Fibroblast of gingiva (primary cell): ENCODE results near the gene RAC2.
A peak's percentile ranks its signal among the peaks of the same experiment; 100 is the strongest.

Experiments
- DNase-seq: peaks from one replicate; pipeline ENCODE4 v3.0.0-alpha.2; 2011; ENCODE audit warnings: low read depth

RAC2 gene

DNA sequence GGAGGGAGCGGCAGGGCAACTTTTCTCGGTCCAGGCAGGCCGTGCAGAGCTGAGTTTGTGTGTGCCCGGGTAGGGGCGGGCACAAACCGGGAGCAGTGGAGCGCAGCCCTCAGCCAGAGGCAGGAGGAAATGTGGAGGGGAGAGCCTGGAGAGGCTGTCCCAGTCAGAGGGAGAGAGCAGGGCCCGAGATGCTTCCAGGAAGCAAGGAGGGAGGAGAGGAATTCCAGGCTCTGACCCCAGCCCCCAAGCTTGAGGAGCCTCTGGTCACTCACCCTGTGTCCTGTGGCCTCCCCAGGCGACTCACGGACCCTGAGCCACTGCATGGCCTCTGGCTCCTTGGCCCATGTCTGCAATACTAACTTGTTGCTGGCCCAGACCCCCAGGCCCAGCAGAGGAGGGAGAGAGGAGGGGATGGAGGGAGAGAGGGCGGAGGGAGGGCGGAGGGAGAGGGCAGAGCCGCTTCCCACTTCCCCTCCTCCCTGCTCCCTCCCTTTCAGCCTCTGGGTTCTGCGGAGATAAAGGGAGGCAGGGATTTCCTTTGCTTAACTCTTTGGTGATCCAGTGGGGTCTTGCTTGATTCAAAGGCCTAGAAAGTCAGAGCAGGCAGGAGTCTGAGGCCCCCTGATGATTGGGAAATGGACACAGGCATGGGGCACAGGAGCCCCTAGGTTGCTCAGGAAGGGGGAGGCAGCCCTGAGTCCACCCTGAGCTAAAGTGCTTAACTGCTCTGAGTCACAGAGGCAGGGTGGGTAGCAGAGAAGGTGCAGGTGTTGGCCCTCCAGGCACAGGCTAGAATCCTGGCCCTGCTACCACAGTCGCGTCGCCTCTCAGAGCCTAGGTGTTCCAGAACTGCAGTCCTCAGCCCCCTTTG, 55.9 kb downstream of the RAC2 start, which contains the start of gene C1QTNF6:
Gene C1QTNF6, minus strand, starts transcription at position 357 of the 871 bp plus-strand sequence. Its CDS starts 34 bp downstream, at position 323.
- peak; percentile 49 for DNase-seq

DNA sequence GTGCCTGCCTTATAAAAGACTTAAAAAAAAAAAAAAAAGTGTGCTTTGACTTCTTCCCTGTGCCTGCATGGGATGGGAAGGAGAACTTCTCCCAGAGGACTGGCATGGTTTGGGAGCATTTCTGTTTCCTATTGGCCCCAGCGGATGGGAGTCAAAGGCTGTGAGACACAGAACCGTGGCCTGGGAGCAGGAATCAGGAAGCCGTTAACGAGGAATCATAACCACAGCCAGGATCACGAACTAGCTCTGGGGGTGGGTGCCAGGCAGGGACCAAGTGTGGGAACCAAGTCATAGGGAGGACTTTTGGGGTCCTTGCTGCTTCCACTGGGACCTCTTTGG, 56.5 kb downstream of the RAC2 start:
- DNase-seq = peak; percentile 18

DNA sequence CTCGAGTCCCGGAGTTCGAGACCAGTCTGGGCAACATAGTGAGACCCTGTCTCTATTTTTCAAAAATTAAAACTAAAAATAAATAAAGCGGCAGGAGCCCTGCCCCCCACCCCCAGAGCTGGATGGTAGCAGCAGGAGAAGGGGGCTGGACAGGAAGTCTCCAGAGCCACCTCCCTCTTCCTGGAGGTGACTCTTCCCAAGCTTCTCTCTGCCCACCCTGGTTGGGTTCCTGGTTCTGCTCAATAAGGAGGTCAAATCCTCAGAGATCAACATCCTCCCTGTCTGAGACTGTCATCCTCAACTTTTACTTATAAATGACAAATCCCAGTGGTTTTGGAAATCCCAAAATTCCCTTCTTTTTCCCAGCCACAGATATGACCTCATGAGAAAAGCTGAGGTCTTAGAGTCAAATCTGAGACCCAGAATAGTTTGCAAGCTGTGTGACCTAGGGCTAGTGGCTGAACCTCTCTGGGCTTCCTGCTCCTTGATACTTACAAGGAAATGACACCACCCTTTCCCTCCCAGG, 57.0 kb downstream of the RAC2 start:
- DNase-seq = no peak

DNA sequence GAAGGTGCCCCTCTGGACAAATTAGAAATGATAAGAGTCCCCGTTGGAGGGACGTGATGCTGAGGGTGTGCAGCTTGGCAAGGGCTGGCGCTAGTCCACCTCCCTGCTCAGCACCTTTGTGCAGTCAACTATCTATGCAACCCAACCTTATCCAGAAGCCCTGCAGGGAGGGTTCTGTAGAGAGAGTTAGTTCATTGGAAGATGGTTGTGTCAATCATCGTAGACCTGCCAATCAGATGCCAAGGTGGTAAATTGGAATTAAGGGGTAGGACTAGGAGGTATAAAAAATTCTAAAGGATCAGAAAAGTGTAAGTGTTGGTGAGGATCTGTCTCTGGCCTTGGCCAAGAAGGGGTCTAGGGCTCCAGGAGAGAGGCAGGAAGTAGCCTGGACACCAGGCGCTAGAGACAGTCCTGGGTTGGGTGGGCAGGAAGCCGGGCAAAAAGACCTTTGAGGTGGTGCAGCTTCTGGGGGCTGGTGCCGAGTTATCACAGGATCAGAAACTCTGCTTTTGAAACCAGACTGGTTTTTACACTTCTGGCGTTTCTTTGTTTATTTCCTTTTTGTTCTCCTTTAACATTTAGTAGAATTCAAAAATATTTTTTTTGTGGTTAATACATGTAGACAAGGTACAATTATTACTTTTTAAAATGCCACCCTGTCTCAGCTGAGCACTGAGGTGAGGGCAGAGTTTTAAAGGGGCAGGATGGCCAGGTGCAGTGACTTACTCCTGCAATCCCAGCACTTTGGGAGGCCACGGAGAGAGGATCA, 57.7 kb downstream of the RAC2 start:
- DNase-seq = peak; percentile 83

DNA sequence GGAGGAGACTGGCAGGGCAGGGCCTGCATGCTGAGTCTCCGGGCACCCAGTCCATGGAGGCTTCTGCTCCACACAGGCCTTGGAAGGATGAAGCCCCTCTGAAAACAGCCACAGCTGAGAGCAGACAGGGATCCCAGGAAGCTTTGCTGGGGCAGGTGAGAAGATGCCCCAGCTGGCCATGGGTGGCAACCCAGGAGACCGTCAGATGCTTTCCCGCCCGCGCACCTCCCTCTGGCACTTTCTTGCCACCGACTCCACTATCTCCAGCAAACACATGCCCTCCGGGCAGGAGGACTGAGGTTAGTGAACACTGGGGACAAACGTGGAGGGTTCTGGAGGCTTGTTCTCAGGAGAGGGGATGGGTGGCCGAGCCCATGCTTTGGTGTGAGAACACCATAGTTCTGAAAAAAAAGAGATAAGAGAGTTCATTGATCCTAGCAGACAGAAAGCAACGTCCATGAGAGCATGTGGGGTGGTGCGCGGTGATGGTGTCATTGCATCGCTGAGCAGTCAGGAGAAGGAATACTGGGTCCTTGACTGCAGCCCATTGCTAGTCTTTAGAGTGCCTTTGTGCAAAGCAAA, 58.3 kb downstream of the RAC2 start:
- no peak for DNase-seq

DNA sequence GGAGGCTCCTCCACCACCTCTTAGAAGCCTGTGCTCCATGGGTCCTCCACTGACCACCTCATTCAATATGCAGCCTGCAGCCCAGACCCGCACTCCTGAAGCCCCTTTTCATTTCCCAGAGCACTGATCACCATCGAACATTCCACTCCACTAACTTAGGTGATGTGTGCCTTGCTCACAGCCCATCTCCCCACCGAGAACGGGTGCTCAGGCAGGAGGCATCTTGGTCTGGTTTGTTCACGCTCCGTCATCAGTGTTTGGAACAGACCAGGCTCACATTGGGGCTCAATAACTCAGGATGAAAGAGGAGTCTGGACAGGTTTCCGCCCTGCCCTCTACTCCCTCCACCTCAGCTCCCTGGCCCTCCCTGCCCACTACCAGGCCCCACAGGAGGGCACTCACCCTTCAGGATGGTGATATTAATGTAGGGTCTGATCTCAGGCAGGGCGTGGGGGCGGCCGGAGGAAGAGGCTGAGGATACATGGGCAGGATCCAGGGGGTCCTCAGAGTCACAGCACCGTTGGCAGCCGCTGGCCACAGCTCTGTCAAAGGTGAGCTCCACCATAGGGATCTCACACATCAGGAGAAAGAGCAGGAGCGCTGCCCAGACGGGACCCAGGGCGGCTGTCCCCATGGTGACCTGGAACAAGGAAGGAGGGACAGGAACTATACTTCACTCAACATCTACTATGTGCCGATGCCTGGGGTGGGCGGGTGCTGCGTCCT, 59.1 kb downstream of the RAC2 start:
- DNase-seq = no peak

DNA sequence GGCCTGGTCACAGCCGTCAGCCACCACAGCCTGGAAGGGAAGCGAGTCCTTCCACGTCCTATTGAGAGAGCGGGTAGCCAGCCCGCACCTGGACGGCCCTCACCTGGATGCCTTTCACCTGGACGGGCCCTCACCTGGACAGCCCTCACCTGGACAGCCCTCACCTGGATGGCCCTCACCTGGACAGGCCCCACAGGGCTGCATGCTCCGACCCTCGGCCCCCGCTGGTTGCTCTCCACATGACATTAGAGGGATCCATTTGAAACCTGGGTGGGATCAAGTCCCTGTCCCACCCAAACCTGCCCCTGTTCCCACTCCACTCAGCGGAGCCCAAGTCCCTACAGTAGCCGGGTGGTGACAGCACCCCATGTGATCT, 59.7 kb downstream of the RAC2 start:
- no peak for DNase-seq

DNA sequence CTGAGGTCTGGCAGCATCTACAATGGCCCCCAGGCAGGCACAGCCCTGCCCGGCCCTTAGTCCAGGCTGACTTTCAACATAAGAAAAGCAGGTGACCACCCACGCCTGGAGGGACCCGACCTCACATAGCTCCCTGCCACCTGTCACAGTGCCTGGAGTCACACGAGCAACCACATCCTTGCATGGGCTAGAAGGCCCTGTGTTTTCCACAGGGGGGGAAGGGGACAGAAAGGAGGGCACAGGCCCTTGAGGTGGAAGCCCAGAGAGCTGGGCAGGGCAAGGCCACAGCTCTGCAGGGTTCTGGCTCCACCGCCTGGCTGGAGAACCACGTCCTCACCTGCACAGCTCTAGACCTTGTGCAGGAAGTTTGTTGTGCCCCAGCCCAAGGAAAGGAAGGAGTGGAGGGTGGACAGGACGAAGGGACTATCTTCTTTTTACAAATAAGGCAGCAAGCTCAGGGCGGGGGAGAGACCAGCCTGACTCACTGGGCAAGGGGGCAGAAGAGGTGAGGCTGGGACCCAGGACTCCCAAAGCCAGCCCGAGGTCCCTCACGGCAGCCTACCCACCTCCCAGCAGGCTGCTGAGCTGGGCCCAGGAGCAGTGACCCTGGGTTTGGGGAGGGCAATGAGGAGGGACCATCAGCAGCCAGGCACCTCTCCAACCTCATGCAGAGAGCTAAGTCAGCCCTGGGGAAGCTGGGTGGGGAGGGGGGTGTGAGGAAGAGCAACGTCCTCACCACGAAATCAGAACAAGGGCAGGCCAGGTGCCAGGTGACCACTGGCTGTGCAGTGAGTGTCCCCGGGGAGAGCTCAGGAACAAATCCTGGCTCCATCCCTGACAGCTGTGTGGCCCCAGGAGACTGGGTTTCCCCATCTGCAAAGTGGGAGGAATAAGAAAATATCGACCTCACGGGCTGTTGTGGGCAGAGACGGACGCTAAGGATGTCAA, 60.4 kb downstream of the RAC2 start:
- no peak for DNase-seq

DNA sequence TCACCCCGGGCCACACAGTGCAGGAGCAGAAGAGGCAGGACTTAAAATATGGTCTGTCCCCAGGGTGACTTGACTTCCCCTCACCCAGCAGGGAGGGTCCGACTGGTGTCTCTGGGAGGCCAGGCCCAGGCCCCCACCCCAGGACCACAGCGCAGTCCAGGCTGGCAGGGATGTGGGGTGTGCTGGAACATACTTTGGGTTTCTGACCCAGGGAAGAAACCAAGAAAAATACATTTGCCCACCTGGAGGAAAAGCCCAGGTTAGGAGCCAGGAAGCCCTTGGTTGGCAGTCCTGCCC, 61.2 kb downstream of the RAC2 start:
- DNase-seq = no peak

DNA sequence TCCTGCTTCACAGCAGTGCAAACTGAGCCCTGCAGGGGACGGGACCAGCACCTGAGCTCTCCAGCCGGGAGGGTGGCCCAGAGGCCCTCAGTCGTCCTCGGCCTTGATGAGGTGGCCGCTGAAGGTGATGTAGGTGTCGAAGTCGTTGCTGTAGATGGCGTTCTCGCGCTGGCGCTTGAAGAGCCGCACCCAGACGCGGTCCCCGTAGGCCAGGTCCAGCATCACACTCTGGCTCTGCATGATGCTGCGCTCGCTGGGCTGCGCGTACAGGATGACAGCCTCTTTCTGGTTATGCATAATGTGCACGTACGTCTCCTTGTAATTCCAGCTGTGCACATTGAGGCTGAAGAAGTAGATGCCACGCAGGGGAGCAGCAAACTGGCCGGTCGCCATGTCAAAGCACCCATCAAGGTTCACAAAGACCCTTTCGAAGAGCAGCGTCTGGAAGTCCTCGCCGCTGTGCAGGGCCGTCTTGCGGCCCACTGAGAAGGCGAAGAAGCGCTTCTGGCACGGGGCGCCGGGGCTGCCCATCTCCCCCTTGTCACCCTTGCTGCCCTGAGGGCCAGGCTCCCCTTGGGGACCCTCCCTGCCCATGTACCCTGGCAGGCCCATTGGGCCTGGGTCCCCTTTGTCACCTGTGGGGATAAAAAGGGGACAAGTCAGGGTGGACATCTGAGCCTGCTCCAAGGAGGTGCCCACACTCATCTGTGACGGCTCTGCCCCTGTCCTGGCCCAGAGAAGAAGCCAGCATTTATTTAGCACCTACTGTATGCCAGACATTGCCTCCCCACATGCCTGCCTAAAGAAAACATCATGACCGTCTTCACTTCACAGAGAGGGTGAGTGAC, 61.7 kb downstream of the RAC2 start:
- DNase-seq = no peak

DNA sequence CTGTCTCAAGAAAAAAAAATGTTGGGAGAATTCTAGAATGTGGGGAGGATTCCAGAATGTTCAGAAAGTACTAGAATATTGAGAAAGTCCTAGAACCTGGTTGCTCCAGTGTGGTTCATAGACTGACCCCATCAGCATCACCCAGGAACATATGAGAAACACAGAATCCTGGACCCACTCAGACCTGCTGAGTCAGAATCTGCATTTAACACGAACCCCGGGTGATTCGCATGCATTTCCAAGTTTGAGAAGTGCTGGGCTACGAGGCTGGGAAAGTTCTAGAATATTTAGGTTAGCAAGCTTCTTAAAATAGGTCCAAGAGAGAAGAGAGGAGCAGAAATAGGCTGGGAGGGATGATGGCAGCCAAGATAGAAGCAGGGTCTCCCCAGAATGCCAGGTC, 62.4 kb downstream of the RAC2 start:
- DNase-seq = no peak

DNA sequence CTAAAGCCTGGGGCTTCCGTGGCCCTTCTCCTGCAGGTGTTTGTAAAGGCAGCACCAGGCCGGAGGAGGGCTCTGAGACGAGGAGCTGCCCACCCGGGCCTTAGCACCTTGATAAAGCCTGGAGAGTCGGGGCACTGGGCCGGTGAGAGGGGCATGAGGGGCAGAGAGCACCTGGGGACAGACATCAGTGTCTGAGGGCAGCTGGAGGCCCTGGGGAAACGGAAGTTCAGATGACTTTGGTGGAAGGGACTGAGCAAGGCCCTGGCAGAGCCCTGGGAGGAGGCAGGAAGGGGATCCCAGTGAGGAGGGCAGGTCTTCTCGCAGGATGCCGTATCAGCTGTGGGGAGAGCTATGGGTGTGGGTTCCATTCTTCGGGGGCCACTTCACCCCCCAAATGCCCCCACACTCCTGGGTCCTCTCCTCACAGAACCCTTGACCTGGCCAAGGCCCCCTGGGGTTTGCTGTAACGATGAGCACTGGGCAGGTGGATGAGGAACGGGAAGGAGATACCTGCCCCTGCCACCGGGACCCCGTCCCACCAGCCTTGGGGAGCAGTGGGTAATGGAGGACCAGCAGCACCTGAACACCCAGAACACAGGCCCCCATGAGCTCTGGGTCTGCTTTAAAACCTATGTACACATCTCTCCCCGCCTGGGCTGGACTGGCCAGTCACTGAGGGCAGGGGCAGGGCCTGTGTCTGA, 63.4 kb downstream of the RAC2 start:
- DNase-seq = no peak

DNA sequence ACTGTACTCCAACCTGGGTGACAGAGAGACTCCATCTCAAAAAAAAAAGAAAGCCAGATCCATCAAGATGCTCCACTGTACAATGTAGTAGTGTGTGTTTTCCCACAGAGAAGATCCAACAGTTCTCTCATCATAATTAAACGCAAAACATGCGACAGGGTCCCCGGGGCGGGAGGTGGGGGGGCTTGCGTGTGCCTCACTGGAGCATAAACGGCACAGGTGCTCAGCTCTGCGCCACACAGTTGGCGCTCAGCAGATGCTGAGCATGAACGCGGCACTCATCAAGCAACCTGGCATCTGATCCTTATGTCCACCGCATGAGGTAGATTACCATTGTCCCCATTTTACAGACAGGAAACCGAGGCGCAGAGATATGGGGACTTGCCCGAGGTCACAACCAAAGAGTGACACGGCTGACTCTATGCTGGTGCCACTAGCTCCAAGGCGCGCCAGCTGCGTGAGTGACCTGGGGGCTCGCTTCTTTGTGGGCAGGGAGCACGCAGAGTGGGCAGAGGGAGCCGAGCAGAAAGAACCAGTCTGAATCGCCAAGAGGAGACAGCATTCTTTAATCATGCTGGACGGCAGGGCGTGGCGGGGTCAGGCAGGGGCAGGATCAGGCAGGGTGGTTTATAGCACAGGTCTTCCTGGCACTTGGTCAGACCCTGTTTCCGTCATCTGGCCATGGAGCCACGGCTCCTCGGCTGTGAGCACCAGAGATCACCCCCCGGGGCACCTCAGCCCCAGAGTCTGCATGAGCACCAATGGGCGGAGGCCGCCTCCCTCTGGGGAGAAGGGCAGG, 64.2 kb downstream of the RAC2 start:
- DNase-seq = no peak

DNA sequence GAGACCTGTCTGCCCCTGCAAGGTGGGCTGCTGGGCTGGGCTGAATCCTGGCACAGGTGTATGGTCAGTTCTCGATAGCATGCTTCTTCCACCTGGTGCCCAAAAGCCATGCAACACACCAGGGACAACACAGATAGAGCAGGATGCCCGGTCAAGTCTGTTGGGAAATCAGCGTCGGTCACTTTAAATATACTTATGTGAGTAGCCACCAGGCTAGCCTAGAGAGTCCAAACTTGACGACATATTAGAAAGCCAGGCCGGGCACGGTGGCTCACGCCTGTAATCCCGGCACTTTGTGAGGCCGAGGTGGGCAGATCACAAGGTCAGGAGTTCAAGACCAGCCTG, 65.0 kb downstream of the RAC2 start:
- no peak for DNase-seq

DNA sequence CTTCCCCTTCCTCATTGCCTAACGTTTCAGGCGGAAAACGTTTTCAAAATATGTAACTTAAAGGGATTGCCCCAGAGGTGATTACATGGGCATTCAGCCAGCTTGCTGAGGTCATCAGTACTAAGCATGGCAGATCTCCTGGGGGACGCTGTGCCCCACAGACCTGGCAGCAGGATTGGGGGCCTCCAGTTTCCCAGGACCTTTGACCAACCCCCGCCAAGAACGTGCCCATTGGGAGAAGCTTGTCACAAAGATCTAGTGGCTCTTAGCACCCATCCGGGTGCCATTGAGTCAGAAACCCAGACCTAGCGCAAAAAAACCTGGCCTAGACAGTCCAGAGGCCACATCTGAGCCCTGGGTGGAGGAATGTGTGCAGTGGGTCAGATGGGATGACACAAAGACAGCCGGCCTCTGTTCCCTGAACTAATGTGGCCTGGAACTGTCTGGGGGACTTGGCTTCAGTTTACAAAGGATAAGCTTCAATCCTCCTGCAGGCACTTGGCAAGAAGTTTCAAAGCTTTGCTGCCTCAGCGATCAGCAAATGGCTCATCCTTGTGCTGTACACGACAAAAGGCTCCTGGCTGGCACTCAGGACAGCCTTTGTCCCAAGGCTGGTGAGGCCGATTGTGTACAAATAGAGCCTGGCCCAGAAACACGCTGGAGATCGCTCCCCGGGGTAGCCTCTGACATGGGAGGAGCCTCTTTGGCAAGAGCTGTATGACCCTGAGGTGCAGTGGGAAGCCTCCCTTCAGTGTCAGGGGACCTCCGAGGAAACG, 65.5 kb downstream of the RAC2 start:
- DNase-seq = peak; percentile 29

DNA sequence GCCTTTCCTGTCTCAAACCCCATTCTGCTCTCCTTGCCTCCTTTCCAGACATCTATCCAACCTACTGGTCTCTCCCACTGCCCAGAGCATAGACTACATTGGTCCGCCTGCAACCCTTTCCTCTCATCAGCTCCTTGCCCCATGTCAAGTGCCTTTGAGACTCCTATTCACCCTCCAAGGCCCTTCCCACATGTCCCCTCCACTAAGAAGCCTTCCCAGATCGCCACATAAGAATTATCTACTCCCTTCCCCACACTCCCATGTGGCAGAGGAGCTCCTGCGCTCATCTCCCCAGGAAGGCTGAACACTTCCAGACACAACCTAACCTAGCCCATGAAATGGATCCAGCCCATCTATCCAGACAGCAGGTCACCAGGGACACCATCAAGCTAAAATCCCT, 66.3 kb downstream of the RAC2 start:
- no peak for DNase-seq

DNA sequence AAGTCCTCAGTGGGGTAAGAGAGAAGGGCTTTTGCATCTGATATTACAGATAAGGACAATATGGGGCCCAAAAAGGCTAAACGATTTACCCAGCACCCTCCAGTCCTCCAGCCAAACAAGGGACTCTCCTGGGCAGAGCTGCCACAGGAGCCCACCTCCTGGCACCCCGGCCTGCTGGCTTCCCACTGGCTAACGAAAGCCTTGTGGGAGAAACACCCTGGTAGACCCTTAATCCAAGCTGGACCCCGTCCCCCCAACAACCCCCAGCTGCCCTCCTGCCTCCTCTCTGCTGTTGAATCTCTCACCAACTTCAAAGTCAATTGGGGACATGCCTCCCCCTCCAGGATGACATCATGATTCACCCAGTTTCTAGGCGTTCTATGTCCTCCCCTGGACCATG, 66.8 kb downstream of the RAC2 start:
- DNase-seq = no peak

DNA sequence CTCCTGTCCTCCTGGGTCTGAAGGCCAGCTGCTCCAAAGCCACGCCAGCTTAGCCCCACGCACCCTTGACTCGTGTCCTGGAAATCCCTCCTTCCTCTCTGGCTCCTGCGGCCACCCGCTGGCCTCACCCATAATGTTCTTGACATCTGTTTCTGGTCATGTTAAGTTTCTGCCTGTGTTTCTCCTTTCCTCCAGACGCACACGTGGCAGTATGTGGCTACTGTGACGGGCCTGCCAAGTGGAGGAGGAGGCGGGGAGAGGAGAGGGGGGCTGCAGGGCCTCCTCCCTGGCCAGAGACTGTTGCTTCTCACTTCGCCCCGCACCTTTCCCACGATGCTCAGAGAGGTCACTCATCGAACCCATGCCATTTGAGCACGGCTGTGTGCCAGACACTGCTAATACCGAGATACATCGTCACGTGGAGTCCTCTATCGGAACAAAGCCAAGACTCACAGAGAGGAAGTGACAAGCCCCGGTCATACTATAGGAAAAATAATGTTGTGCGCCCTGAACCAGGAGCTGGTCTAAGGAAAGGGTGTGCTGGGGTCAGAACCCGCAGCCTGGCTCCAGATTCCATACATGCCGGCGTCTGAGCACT, 67.5 kb downstream of the RAC2 start:
- DNase-seq = peak; percentile 85
